LNCaP clone FGC (cell line): ENCODE data around the gene STT3A.

Experiments used
- DNase-seq: peaks from one replicate; pipeline ENCODE4 v3.0.0-alpha.2; 2011; ENCODE audit warnings: low read depth
- H3K4me3 ChIP-seq: 2 replicates; pipeline ENCODE4 v1.5.1; 2011; ENCODE audit warnings: mild to moderate bottlenecking, low read depth, low read length, control low read depth
- CTCF ChIP-seq: IDR thresholded peaks from 2 replicates; pipeline ENCODE4 v1.5.1; 2012; ENCODE audit warnings: mild to moderate bottlenecking; ENCODE audit not compliant: control insufficient read depth, insufficient read depth; ENCODE audit errors: extremely low read depth

The STT3A gene

GRCh38 chr11:125638315-125638714 lies 45.7 kb downstream of the STT3A start:
- no peak for TF ChIP-seq CTCF
- H3K4me3 ChIP-seq, result no peak overlapping the region
- DNase-seq, result no peak

DNA sequence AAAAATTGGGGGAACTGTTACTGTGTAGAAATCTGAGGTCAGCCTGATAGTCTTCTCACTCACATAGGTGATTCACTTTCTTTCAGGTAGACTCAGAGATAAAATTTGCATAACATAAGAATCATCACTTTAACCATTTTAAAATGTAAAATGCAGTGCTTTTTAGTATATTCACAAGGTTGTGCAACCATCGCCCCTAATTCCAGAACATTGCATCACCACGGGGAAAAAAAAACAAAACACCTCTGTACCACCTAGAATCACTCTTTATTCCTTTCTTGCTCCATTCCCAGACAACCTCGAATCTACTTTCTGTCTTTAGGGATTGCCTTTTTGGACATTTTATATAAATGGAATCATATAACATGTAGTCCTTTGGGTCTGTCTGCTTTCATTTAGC lies 53.2 kb downstream of the STT3A start:
- DNase-seq, result no peak
- no peak for TF ChIP-seq CTCF

DNA sequence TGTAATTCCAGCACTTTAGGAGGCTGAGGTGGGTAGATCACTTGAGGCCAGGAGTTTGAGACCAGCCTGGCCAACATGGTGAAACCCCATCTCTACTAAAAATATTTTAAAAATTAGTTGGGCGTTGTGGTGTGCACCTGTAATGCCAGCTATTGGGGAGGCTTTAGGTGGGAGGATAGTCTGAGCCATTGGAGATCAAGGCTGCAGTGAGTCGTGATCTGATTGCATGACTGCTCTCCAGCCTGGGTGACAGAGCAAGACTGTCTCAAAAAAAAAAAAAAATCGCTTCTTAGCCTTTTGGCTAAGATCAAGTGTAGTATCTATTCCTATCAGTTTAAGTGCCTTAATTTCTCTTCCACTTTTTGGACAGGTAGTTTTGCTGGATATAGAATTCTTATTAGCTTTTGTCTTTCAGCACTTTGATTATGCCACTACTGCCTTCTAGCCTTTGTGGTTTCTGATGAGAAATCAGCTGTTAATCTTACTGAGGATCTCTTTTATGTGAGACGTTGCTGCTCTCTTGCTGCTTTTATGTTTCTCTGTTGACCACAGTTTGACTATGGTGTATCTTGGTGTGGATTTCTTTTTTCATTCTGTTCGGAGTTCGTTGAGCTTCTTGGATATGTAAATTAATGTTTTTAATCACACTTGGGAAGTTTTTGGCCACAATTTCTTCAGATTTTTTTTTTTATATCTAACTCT lies 57.0 kb downstream of the STT3A start:
- no peak overlapping the region for H3K4me3 ChIP-seq
- TF ChIP-seq CTCF, result no peak
- DNase-seq, result no peak

More for the DNA sequence above, 53.2 kb downstream of the STT3A start:
- H3K4me3 ChIP-seq, result no peak overlapping the region

- no peak for DNase-seq
- H3K4me3 ChIP-seq, result no peak overlapping the region
- no peak for TF ChIP-seq CTCF
These were observed 70.0 kb downstream of the STT3A start for GRCh38 chr11:125662689-125663088.

GRCh38 chr11:125663910-125664309 lies 71.3 kb downstream of the STT3A start:
- TF ChIP-seq CTCF, result no peak
- H3K4me3 ChIP-seq, result no peak overlapping the region
- DNase-seq, result no peak

DNA sequence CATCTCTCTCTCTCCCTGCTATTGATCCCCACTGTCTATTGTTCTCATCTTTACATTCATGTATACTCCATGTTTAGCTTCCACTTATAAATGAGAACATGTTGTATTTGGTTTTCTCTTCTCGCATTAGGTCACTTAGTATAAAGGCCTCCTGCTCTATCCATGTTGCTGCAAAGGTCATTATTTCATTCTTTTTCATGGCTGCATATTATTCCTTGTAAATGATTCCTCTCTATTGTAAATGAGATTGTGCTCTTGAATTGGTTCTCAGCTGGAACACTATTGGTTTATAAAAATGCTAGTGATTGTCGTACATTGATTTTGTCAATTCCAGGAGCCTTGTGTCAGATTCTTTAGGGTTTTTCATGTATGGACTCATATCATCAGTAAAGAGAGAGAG lies 74.5 kb downstream of the STT3A start:
- H3K4me3 ChIP-seq, result no peak overlapping the region
- DNase-seq, result no peak
- TF ChIP-seq CTCF, result no peak

DNA sequence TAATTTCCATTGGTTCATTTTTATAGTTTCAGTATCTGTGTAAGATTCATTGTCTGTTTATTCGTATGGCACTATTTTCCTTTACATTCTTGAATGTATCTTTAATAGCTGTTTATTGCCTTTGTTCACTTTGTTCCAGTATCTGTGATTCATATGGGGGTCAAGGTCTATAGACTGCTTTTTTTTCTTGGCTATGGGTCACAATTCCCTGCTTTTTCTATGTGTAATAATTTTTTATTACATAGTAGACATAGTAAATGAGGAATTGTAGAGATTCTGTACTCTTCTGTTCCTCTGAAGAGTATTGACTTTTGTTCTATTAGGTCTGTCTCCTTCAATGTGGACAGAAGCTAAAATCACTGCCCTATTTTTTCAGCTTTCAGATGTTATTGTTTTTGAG lies 77.5 kb downstream of the STT3A start:
- no peak overlapping the region for H3K4me3 ChIP-seq
- TF ChIP-seq CTCF, result no peak

More for the DNA sequence above, 77.5 kb downstream of the STT3A start:
- no peak for DNase-seq
